Measurements from ENCODE around the gene COLEC12. TPM values are rescaled to one million over a fixed set of nuclear protein-coding genes. Genes with fewer than 3 reads are reported as not detected.

The COLEC12 gene
- total and polyA plus RNA-seq, 10 of the 15 experiments (the other 5 are each of a cell fraction or from before 2014, with no cell fraction given): 0.04 to 0.05 TPM; not detected in 8

DNA sequence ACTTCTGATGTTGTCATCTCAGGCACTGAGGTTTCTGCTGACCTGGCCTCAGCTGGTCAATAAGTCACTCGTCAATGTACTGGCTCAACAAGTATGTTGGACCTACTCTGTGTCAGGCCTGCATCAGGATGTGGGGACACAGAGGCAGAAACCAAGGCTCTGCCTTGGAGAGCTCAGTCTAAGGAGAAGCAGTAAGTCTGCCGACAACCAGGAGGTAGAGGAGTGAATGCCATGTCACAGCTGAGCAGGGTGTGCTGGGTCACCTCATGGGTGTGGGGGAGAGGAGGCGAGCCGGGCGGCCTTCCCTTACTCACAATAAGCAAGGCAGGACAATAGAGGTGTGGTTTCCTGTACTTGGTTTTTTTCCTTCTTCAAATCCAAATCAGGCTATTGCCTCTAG, 75.8 kb downstream of the COLEC12 start:
- H2AFZ ChIP-seq (ENCODE audit: control insufficient read depth, low read depth, low read length): no peak overlapping the region
- in situ Hi-C loops (cut with MboI) (no loop called here), intact Hi-C loops (cut with micrococcal nuclease; ENCODE audit: unreplicated experiment) (no loop called here)
- H3K4me1 ChIP-seq (ENCODE audit: control insufficient read depth, insufficient read depth, low read length): no peaks in the 10 kb centered on the region
- ChIA-PET SMC1A (ENCODE audit: uncharacterized antibody, unreplicated experiment) (no interaction called here), RAD21 (ENCODE audit: unreplicated experiment) (no interaction called here), POLR2A (no interaction called here), CTCF (interaction anchor here (1.0 kb wide), 1 partner anchor 13 kb away, joined by 3 read pairs; no protein-coding TSS in a partner anchor)
- no peaks in the 10 kb centered on the region for H4K20me1 ChIP-seq (ENCODE audit: control insufficient read depth, insufficient read depth)
- no peaks in the 10 kb centered on the region; a peak in 1 of 4 replicates for H3K27me3 ChIP-seq (replicated peaks in 1 of 2; ENCODE audit: control insufficient read depth in 2 of 2, insufficient read depth in 2 of 2, low read length in 1 of 2)
- ATAC-seq (no peak), FAIRE-seq (no peak), DNase-seq (ENCODE audit: low read depth, low spot score) (no peak)
- H3K9ac ChIP-seq (ENCODE audit: control insufficient read depth, insufficient read depth, low read length): no peak overlapping the region
- 76% methylated on average over 5 of the region's 5 CpGs for WGBS (ENCODE audit: insufficient coverage, insufficient replicate concordance, low lambda C conversion rate, missing lambda C conversion rate)
- H3K4me2 ChIP-seq (ENCODE audit: control insufficient read depth, insufficient read depth): no peak overlapping the region
- no peaks in the 10 kb centered on the region for H3K36me3 ChIP-seq (ENCODE audit: control insufficient read depth in 2 of 2, insufficient read depth in 2 of 2, low read length in 1 of 2)
- H3K79me2 ChIP-seq (ENCODE audit: control insufficient read depth, insufficient read depth, low read length): no peaks in the 10 kb centered on the region
- H3K4me3 ChIP-seq: no peak overlapping the region
- no peak overlapping the region for H3K27ac ChIP-seq (ENCODE audit: control insufficient read depth, insufficient read depth)
- BruUV-seq (replicated peaks): no TSS peak
- H3K9me3 ChIP-seq (replicated peaks; ENCODE audit: control insufficient read depth, insufficient read depth, low read length): no peaks in the 10 kb centered on the region
- TF ChIP-seq, protein P1, sequence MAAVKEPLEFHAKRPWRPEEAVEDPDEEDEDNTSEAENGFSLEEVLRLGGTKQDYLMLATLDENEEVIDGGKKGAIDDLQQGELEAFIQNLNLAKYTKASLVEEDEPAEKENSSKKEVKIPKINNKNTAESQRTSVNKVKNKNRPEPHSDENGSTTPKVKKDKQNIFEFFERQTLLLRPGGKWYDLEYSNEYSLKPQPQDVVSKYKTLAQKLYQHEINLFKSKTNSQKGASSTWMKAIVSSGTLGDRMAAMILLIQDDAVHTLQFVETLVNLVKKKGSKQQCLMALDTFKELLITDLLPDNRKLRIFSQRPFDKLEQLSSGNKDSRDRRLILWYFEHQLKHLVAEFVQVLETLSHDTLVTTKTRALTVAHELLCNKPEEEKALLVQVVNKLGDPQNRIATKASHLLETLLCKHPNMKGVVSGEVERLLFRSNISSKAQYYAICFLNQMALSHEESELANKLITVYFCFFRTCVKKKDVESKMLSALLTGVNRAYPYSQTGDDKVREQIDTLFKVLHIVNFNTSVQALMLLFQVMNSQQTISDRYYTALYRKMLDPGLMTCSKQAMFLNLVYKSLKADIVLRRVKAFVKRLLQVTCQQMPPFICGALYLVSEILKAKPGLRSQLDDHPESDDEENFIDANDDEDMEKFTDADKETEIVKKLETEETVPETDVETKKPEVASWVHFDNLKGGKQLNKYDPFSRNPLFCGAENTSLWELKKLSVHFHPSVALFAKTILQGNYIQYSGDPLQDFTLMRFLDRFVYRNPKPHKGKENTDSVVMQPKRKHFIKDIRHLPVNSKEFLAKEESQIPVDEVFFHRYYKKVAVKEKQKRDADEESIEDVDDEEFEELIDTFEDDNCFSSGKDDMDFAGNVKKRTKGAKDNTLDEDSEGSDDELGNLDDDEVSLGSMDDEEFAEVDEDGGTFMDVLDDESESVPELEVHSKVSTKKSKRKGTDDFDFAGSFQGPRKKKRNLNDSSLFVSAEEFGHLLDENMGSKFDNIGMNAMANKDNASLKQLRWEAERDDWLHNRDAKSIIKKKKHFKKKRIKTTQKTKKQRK (IDR thresholded peaks at IDR 0.05; ENCODE audit: low read depth, low read length): no peak
- no peak for TF ChIP-seq ZSCAN29 (IDR thresholded peaks at IDR 0.05)
- no peak for TF ChIP-seq NFYA (IDR thresholded peaks at IDR 0.05; ENCODE audit: borderline replicate concordance, low read depth, low read length)
- TF ChIP-seq, protein P2, sequence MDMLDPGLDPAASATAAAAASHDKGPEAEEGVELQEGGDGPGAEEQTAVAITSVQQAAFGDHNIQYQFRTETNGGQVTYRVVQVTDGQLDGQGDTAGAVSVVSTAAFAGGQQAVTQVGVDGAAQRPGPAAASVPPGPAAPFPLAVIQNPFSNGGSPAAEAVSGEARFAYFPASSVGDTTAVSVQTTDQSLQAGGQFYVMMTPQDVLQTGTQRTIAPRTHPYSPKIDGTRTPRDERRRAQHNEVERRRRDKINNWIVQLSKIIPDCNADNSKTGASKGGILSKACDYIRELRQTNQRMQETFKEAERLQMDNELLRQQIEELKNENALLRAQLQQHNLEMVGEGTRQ (IDR thresholded peaks at IDR 0.05; ENCODE audit: borderline replicate concordance, low read depth, low read length): no peak
- TF ChIP-seq RAD21 (IDR thresholded peaks at IDR 0.05; ENCODE audit: insufficient read depth, low read depth, low read length): no peak
- TF ChIP-seq, protein P3, sequence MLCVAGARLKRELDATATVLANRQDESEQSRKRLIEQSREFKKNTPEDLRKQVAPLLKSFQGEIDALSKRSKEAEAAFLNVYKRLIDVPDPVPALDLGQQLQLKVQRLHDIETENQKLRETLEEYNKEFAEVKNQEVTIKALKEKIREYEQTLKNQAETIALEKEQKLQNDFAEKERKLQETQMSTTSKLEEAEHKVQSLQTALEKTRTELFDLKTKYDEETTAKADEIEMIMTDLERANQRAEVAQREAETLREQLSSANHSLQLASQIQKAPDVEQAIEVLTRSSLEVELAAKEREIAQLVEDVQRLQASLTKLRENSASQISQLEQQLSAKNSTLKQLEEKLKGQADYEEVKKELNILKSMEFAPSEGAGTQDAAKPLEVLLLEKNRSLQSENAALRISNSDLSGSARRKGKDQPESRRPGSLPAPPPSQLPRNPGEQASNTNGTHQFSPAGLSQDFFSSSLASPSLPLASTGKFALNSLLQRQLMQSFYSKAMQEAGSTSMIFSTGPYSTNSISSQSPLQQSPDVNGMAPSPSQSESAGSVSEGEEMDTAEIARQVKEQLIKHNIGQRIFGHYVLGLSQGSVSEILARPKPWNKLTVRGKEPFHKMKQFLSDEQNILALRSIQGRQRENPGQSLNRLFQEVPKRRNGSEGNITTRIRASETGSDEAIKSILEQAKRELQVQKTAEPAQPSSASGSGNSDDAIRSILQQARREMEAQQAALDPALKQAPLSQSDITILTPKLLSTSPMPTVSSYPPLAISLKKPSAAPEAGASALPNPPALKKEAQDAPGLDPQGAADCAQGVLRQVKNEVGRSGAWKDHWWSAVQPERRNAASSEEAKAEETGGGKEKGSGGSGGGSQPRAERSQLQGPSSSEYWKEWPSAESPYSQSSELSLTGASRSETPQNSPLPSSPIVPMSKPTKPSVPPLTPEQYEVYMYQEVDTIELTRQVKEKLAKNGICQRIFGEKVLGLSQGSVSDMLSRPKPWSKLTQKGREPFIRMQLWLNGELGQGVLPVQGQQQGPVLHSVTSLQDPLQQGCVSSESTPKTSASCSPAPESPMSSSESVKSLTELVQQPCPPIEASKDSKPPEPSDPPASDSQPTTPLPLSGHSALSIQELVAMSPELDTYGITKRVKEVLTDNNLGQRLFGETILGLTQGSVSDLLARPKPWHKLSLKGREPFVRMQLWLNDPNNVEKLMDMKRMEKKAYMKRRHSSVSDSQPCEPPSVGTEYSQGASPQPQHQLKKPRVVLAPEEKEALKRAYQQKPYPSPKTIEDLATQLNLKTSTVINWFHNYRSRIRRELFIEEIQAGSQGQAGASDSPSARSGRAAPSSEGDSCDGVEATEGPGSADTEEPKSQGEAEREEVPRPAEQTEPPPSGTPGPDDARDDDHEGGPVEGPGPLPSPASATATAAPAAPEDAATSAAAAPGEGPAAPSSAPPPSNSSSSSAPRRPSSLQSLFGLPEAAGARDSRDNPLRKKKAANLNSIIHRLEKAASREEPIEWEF (IDR thresholded peaks at IDR 0.05; ENCODE audit: insufficient replicate concordance, low read depth, low read length): no peak
- no peak for TF ChIP-seq POLR2A (IDR thresholded peaks at IDR 0.05; ENCODE audit: low read depth, low read length)
- no peak for TF ChIP-seq MEF2A (IDR thresholded peaks at IDR 0.05; ENCODE audit: insufficient read depth, low read depth, low read length)
- TF ChIP-seq, protein P4, sequence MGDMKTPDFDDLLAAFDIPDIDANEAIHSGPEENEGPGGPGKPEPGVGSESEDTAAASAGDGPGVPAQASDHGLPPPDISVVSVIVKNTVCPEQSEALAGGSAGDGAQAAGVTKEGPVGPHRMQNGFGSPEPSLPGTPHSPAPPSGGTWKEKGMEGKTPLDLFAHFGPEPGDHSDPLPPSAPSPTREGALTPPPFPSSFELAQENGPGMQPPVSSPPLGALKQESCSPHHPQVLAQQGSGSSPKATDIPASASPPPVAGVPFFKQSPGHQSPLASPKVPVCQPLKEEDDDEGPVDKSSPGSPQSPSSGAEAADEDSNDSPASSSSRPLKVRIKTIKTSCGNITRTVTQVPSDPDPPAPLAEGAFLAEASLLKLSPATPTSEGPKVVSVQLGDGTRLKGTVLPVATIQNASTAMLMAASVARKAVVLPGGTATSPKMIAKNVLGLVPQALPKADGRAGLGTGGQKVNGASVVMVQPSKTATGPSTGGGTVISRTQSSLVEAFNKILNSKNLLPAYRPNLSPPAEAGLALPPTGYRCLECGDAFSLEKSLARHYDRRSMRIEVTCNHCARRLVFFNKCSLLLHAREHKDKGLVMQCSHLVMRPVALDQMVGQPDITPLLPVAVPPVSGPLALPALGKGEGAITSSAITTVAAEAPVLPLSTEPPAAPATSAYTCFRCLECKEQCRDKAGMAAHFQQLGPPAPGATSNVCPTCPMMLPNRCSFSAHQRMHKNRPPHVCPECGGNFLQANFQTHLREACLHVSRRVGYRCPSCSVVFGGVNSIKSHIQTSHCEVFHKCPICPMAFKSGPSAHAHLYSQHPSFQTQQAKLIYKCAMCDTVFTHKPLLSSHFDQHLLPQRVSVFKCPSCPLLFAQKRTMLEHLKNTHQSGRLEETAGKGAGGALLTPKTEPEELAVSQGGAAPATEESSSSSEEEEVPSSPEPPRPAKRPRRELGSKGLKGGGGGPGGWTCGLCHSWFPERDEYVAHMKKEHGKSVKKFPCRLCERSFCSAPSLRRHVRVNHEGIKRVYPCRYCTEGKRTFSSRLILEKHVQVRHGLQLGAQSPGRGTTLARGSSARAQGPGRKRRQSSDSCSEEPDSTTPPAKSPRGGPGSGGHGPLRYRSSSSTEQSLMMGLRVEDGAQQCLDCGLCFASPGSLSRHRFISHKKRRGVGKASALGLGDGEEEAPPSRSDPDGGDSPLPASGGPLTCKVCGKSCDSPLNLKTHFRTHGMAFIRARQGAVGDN (IDR thresholded peaks at IDR 0.05): no peak
- TF ChIP-seq RB1 (IDR thresholded peaks at IDR 0.05; ENCODE audit: borderline replicate concordance): no peak
- TF ChIP-seq GABPA (IDR thresholded peaks at IDR 0.05; ENCODE audit: low read depth): no peak

Measured in GM12878 (cell line).